ENCODE data around the gene NOTCH3.

DNA sequence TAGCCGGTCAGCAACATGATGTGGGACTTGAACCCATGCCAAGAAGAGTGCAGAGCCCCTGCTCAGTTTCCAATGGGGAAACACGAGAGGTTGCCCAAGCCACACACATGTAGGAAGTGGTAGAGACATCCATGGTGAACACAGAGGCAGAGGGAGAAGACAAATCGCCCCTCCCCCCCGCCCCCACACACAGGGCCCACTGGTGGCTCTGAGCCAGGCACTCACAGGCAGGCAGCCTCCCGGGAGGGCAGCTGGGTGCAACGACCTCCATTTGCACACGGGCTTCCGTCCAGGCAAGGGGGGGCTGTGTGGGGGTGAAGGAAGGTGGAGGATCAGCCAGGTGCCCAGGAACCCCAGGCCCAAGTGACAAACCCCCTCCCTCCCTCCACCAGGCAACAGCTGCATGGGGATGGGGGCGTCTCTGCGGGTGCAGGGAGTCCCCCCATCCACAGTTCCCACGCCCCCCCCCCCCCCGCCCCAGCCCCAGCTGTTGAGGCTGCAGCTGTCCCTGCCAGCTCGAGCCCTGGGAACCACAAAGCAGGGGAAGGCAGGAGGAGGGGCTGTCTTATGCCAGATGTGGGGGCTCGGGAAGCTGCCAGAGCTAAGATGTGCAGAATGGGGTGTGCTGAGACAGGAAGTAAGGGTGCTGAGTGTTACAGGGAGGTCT, 3.4 kb downstream of the NOTCH3 start:
- TF ChIP-seq, protein P1, sequence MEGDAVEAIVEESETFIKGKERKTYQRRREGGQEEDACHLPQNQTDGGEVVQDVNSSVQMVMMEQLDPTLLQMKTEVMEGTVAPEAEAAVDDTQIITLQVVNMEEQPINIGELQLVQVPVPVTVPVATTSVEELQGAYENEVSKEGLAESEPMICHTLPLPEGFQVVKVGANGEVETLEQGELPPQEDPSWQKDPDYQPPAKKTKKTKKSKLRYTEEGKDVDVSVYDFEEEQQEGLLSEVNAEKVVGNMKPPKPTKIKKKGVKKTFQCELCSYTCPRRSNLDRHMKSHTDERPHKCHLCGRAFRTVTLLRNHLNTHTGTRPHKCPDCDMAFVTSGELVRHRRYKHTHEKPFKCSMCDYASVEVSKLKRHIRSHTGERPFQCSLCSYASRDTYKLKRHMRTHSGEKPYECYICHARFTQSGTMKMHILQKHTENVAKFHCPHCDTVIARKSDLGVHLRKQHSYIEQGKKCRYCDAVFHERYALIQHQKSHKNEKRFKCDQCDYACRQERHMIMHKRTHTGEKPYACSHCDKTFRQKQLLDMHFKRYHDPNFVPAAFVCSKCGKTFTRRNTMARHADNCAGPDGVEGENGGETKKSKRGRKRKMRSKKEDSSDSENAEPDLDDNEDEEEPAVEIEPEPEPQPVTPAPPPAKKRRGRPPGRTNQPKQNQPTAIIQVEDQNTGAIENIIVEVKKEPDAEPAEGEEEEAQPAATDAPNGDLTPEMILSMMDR (IDR thresholded peaks at IDR 0.05; ENCODE audit: poor library complexity) = no peak
- no peak for TF ChIP-seq EZH2 (IDR thresholded peaks at IDR 0.05; ENCODE audit: borderline replicate concordance)
- TF ChIP-seq EZH2phosphoT487 (IDR thresholded peaks at IDR 0.05; ENCODE audit: low read depth, severe bottlenecking, unreplicated experiment) = no peak
